ENCODE results near the gene NCKIPSD.
A peak's percentile ranks its signal among the peaks of the same experiment; 100 is the strongest.

Gene NCKIPSD

GRCh38 chr3:48642605-48643004 is 43.1 kb downstream of the NCKIPSD start:
- no peak for DNase-seq

GRCh38 chr3:48641396-48641795 is 44.3 kb downstream of the NCKIPSD start:
- no peak for DNase-seq

GRCh38 chr3:48639944-48640606 is 45.6 kb downstream of the NCKIPSD start:
- DNase-seq, result no peak

- DNase-seq, result no peak
Measured at GRCh38 chr3:48637305-48637704, 48.4 kb downstream of the NCKIPSD start.

DNA sequence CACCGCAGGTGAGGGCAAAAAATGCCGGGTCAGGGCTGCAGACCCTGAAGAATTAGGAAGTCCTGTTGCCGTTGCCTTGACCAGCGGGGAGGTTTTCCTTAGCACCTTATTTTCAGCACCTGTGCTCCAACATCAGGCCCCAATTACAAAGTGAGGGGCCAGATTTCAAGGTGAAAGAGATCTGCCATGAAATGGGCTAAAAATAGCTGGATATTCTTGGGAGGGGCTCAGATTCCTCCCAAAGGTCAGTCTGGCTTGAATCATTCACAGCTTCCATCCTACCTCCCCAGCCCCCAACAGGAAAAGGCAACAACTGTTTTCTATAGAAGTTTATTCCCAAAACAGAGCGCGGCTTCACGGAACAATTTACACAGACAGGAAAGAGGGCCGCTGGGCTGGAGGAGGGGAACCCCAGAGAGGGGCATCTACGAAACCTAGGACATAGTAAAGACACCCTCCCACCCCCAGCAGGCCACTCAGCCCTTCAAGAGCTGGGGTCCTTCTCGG is 49.5 kb downstream of the NCKIPSD start:
- no peak for DNase-seq

- DNase-seq, result peak; percentile 61
Measured at GRCh38 chr3:48635222-48636021, 50.3 kb downstream of the NCKIPSD start, which contains the start of gene SLC26A6. SLC26A6 (minus strand) TSS chr3:48635461; CDS start chr3:48635393, 68 bp downstream.

DNA sequence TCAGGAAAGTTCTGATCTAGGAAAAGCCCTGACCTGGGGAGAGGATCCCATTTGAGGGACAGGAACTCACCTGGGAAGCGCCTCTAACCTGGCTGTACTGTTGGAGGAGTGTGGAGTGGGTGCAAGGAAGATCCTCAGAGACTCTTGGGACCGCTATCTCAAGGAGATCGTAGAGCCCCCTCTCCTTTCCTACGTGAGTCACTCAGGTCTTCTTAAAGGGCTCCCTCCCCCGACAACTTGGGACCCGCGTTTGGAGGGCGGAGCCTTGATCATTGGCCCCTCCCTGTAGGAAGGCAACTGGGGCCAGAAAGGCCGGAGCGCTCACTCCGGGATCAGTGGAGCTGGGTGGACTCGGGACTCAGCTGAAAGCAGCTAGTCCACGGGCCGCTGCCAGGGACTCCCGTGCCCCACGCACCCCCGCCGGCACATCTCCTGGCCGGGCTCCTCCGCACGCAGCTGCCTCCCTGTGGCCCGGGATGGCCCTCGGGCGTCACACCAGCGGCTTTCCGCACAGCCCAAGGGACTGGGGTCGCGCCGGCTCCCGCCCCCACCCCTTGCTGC is 51.0 kb downstream of the NCKIPSD start:
- DNase-seq, result no peak

DNA sequence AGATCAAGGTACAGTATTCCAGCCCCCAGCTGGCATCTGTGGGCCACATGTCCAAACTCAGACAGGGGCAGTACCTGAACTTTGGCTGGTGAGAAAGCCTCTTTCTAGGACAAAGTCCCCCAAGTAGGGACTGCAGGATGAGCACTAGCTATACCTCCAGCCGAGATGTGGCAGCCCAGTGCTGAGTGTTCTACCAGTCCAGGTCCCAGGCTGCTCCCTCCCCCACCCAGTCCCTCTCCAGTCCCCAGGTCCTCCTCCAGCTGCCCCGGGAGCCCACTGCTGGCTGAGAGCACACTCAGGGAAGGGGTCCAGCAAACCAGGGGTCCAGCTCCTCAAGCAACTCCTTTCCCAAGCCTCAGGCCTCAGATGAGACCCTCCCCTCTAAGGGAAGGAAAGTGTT is 52.0 kb downstream of the NCKIPSD start:
- DNase-seq, result no peak

DNA sequence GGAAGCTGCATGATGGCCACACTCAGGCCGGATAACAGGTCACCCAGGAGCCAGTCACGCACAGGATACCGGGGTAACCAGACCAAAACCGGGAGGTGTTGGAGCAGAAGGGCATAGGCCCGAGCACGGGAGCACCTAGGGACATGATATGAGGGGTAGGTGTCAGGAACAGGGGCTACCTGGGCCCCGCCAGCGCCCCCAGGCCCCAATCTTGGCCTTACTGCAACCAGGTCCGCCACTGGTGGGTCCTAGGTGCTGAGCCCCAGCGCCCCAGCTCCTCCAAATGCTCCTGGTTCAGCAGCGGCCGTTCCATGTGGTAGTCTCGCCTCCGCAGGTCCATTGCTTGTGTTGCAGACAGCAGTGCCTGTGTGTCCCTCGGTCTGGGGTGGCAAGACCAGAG is 52.5 kb downstream of the NCKIPSD start:
- no peak for DNase-seq

GRCh38 chr3:48631516-48632448 is 53.9 kb downstream of the NCKIPSD start:
- DNase-seq, result no peak

DNA sequence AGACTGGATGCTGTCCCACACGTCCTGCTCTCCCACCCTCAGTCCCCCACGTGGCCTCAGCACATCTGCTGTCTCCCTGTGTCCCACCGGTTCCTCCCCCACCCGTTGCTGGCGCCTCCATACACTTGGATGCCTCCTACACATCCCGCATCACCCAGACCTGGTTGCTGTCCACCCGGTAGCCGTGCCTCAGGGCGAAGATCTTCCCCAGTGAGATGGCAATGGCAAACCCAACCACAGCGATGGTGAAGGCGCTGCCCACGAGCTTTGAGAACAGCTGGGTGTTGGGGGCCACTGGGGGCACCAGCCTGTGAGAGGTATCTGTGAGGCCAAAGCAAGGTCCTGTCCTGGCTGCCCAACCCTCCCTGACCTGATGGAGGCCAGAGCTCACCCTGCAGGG is 54.9 kb downstream of the NCKIPSD start:
- no peak for DNase-seq

- DNase-seq, result no peak
Measured at GRCh38 chr3:48630407-48630806, 55.3 kb downstream of the NCKIPSD start.

GRCh38 chr3:48629894-48630293 is 55.8 kb downstream of the NCKIPSD start:
- DNase-seq, result no peak

- no peak for DNase-seq
Measured at GRCh38 chr3:48628277-48629017, 57.3 kb downstream of the NCKIPSD start.

- no peak for DNase-seq
Measured at GRCh38 chr3:48625600-48625999, 60.1 kb downstream of the NCKIPSD start.

DNA sequence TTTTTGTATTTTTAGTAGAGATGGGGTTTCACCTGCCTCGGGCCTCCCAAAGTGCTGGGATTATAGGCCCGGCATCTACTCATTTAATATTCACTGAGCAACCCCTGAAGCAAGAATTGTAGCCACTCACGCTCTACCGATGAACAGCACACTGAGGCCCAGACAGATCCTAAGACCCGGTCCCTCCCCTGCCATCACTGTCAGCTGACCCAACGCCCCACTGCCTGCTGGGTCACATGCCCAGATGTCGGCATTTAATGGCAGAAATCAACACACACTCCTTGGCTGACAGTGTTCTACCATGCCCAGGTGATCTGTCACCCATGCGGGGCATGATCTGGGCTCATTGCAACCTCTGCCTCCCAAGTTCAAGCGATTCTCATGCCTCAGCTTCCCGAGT is 60.9 kb downstream of the NCKIPSD start:
- no peak for DNase-seq

GRCh38 chr3:48623851-48624547 is 61.7 kb downstream of the NCKIPSD start:
- no peak for DNase-seq
